Measurements from ENCODE around the gene SH2D4B.

- TF ChIP-seq YY1 (IDR thresholded peaks at IDR 0.05; ENCODE audit: insufficient read depth, insufficient read length): no peak
- no peak for TF ChIP-seq SUZ12 (IDR thresholded peaks at IDR 0.05; ENCODE audit: extremely low read depth, insufficient read depth, insufficient read length)
- no peak for TF ChIP-seq ZNF274 (IDR thresholded peaks at IDR 0.05; ENCODE audit: low read depth, low read length)
These were observed 7.5 kb upstream of the SH2D4B start for GRCh38 chr10:80530251-80530650.
